ENCODE measurements around the gene RAB3GAP1.

RAB3GAP1 gene

DNA sequence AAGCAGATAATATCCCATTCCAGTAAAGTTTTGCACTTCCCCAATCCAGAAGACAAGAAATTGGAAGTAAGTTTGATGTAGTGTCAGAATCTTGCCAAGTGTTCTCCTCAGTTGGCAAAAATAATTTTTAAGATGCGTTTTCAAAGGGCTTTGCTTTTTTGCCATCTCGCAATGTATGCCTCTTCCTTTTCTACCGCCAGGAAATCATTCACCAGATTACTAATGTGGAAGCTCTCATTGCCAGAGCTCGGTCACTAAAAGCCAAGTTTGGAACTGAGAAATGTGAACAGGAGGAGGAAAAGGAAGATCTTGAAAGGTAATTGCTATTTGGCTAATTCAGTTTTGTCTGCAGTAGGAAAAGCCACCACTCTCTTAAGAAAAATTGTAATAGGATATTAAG, 110.7 kb downstream of the RAB3GAP1 start:
- no peak for DNase-seq (ENCODE audit: low read depth in 2 of 2, low spot score in 1 of 2)

DNA sequence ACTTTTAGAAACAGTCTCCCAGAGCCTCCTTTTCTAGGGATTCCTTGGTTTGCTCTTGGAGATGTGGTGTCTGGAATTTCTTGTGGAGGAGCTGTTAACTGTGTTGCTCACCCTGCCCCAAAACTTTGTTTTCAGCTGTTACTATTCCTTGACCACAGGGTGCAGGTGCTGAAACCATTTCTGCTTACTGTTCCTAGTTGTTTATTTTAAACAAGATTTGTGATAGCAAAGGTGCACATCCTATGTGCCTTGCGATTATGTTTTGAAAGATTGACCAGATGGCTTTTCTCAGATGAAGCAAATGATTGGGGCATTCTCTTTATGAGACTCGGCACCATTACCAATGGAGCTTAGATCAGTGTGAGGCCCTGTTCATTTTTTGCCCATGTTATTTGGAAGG, 111.2 kb downstream of the RAB3GAP1 start:
- DNase-seq (ENCODE audit: low read depth in 2 of 2, low spot score in 1 of 2): no peak

DNA sequence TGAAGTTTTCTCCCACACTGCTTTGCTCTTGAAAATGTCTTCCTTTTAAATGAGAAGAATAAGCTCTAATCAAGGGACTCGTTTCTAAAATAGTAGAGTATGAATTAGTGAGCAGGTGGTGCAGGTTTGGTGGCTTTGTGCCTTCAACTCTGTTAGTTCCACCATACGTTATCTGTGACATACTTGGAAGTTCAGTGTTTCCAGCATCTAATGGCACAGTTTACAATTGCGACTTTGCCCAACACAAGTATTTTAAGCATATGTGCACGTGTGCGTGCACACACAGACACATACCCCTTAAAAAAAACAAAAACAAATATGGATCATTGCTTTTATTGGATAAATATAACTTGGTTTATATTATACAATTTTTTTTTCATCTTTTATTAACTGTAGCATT, 111.8 kb downstream of the RAB3GAP1 start:
- DNase-seq (ENCODE audit: low read depth in 2 of 2, low spot score in 1 of 2): no peak

DNA sequence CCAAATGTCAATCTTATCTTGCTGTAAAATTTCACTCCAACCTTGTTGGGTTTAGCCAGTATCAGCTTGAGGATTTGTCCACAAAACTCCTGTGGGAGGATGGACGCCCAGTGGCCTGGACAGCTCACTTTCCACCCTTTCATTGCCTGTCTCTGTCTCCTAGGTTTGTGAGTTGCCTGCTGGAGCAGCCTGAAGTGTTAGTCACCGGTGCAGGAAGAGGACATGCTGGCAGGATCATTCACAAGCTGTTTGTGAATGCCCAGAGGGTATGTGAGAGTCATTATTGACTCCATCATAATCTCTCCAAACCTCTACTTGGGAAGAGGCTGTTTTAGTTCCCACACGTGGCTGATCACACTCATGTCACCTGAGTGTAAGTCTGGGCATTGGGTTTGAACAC, 112.3 kb downstream of the RAB3GAP1 start:
- DNase-seq (ENCODE audit: low read depth in 2 of 2, low spot score in 1 of 2): no peak

GRCh38 chr2:135167273-135167672, 115.2 kb downstream of the RAB3GAP1 start:
- DNase-seq (ENCODE audit: low read depth in 2 of 2, low spot score in 1 of 2): no peak

GRCh38 chr2:135168204-135168856, 116.2 kb downstream of the RAB3GAP1 start:
- DNase-seq (ENCODE audit: low read depth in 2 of 2, low spot score in 1 of 2): no peak

DNA sequence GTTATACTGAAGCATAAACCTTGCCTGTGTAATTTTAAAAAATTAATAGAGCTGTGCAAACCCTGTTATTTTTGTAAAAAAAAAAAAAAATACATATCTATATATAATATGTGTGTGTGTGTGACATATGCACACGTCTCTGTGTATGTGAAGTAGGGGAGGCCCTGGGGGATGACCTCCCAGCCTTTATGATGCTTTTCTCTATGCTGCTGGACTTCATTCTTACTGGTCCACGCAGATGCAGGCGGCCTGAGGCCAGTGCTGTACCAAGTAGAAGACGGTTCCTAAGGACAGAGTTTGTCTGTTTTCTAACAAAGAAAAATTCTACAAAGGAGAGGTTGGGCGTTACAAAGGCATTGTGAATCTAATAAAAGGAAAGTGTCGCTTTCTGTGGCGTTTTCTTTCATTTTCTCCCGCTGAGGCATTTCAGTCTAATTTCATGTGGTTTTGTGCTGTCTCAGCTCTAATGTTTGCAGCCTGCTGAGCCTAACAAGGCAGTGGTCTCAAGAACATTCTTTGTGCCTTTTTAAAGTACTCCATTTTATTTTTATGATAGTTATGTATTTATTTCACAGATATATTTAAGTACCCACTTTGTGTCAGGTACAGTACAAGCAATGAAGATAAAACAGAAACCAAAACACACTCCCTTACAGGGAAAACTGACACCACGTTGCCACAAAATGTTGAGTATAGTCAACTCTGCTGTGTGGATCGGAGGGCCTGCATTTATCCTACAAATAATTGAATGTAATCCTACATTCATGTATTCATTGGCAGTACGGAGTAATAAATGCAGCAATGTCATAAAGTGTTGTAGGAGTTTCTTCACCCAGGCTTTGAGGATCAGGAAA, 118.0 kb downstream of the RAB3GAP1 start:
- DNase-seq (ENCODE audit: low read depth in 2 of 2, low spot score in 1 of 2): no peak

DNA sequence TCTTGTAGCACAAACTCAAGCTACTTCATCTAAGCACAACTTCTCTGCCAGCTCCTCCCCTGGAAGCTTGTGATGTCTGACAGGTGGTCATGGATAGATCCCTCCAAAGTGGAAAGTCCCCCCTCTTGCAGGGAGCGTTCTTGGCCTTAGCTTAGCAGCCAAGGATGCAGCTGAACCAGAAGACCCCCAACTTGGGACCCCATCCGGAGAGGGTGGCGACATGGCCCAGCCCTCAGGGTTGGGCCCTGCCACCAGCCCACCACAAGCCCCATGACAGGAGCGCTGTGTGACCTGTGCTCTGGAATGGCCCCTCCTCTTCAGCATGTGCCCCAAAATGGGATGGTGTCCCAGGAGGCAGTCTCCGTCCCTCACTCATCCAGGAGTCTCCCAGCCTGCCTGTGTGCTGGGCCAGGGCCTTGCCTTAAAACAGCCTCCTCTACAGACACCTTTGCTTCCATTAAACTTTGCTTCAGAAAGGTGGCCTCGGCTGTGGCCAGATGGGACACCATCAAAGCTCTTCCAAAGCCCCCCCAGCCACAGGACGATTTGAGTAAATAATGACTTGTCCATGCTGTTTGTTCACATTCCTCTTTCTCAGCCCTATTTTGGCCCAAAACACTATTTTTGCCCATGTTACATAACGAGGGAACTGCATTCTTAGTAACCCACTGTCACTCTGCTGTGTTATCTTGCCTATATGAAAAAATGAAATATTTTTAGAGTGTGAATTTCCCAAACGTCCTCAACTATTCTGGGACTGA, 122.1 kb downstream of the RAB3GAP1 start:
- DNase-seq (ENCODE audit: low read depth in 2 of 2, low spot score in 1 of 2): no peak

DNA sequence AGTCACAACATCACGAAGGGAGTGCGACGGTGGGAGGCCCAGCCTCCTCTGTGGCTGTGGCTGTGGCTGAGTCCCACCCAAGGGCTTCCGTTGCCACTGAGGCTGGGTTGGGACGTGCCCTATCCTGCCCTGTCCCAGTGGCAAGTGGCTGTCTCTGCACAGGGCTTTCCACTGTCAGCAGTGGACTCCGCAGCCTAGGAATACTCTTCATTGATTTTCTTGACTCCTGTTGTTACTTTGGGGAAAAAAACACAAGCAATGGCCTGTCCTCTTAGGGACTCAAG, 122.7 kb downstream of the RAB3GAP1 start:
- no peak for DNase-seq (ENCODE audit: low read depth in 2 of 2, low spot score in 1 of 2)

GRCh38 chr2:135175177-135175576, 123.1 kb downstream of the RAB3GAP1 start:
- no peak for DNase-seq (ENCODE audit: low read depth in 2 of 2, low spot score in 1 of 2)

DNA sequence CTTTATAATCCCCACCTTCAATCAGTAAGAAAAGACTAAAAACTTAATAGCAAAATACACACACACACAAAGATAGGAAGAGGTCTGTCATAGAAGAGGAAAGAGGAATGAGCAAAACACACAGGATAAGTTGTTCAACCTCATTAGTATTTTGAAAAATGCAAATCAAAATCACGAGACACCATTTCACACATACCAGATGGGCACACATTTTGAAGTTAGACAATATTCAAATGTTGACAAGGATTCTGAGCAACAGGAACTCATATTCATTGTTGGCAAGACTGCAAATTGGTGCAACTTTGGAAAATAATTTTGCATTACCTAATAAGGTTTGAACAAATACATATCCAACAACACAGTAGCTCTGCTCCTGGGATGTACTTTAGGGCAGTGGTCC, 127.6 kb downstream of the RAB3GAP1 start:
- DNase-seq (ENCODE audit: low read depth in 2 of 2, low spot score in 1 of 2): no peak

GRCh38 chr2:135182190-135182589, 130.1 kb downstream of the RAB3GAP1 start:
- DNase-seq (ENCODE audit: low read depth in 2 of 2, low spot score in 1 of 2): no peak

DNA sequence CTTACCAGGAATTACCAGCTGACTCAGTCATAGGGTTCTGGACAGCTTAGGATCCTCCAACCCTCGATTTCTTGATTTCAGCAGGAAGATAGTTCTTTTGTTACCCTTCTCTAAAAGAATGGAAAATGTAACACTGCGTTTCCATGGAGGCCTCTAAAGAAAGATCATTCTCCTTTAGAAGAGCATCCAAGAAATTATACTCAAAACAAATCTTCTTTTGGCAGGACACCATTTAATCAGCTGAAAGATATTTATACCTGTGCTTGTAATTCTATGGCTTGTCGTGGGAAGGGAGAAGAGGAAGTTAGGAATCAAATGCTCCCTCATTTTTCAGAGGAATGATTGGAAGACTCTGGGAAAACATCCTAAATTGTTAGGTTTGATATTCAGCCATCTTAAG, 130.5 kb downstream of the RAB3GAP1 start:
- no peak for DNase-seq (ENCODE audit: low read depth in 2 of 2, low spot score in 1 of 2)

- no peak for DNase-seq (ENCODE audit: low read depth in 2 of 2, low spot score in 1 of 2)
Measured at GRCh38 chr2:135183822-135184221, 131.7 kb downstream of the RAB3GAP1 start.

- DNase-seq (ENCODE audit: low read depth in 2 of 2, low spot score in 1 of 2): no peak
Measured at GRCh38 chr2:135186054-135186453, 134.0 kb downstream of the RAB3GAP1 start.

DNA sequence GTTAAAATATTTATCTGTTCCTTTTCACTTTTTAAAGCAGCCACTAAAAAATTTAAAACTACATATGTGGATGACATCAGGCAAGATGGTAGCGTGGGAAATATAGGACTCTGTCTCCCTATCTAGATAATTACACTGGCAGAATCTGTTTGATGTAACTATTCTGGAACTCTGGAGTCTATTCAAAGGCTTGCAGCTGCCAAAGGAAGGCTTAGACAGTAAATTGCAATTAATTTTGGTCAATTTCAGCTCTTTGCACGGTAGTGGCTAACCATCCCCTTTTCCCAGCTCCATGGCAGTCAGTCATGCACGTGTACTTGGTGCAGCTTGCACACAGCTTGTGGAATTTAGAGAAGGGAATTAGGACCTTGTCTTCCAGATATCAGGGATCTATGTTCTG, 135.2 kb downstream of the RAB3GAP1 start:
- DNase-seq (ENCODE audit: low read depth in 2 of 2, low spot score in 1 of 2): no peak

DNA sequence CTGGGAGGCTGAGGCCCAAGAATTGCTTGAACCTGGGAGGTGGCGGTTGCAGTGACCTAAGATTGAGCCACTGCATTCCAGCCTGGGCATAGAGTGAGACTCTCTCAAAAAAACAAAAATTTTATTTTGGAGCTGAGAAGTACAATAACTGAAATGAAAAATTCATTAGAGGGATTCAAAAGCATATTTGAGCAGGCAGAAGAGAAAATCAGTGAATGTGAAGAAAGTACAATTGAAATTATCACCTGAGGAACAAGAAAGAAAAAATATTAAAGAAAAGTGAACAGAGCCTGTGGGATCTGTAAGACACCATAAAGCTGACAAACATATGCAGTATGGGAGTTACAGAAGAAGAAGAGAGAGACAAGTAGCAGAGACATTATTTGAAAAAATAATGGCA, 137.1 kb downstream of the RAB3GAP1 start:
- DNase-seq (ENCODE audit: low read depth in 2 of 2, low spot score in 1 of 2): no peak

GRCh38 chr2:135190799-135191198, 138.7 kb downstream of the RAB3GAP1 start:
- no peak for DNase-seq (ENCODE audit: low read depth in 2 of 2, low spot score in 1 of 2)

- no peak for DNase-seq (ENCODE audit: low read depth in 2 of 2, low spot score in 1 of 2)
Measured at GRCh38 chr2:135198481-135198880, 146.4 kb downstream of the RAB3GAP1 start.

- DNase-seq (ENCODE audit: low read depth in 2 of 2, low spot score in 1 of 2): no peak
Measured at GRCh38 chr2:135202751-135203150, 150.7 kb downstream of the RAB3GAP1 start.

- DNase-seq (ENCODE audit: low read depth in 2 of 2, low spot score in 1 of 2): no peak
Measured at GRCh38 chr2:135203944-135204343, 151.9 kb downstream of the RAB3GAP1 start.

GRCh38 chr2:135208016-135208415, 155.9 kb downstream of the RAB3GAP1 start:
- DNase-seq (ENCODE audit: low read depth in 2 of 2, low spot score in 1 of 2): no peak
